Naive B cell (primary cell): ENCODE measurements around the gene EEIG1. TPM values are rescaled to one million over a fixed set of nuclear protein-coding genes. Genes with fewer than 3 reads are reported as not detected.
"Not testable (repeated sequence)": the region's sequence is repeated elsewhere in the genome, so short reads cannot be mapped to it uniquely, and the experiment has no call there.

Experiments used
- ATAC-seq, 2 donors: fragments of 150-1000 bp; cut with Tn5 transposase; 2 replicates each; pipeline ENCODE4 v1.10.0; 2021; ENCODE audit warnings: low read depth in 2 of 2, mild to moderate bottlenecking in 2 of 2, moderate library complexity in 2 of 2
- DNase-seq: peaks from one replicate; pipeline ENCODE4 v3.0.0; 2022
- H3K27ac Mint-ChIP-seq, 6 donors: one replicate each; pipeline ENCODE4 v1.8.0; 2020 to 2022; ENCODE audit warnings: mild to moderate bottlenecking in 6 of 6, mixed read lengths in 6 of 6, moderate library complexity in 5 of 6, inconsistent platforms in 2 of 6
- H3K27me3 Mint-ChIP-seq, 3 donors: one replicate each; pipeline ENCODE4 v1.8.0; 2021 to 2022; ENCODE audit warnings: mixed read lengths in 3 of 3, mild to moderate bottlenecking in 1 of 3
- H3K36me3 Mint-ChIP-seq, 2 donors: one replicate each; pipeline ENCODE4 v1.8.0; 2020 to 2022; ENCODE audit warnings: mixed read lengths in 2 of 2, inconsistent platforms in 1 of 2, mild to moderate bottlenecking in 1 of 2
- H3K4me1 Mint-ChIP-seq, 3 donors: one replicate each; pipeline ENCODE4 v1.8.0; 2020 to 2022; ENCODE audit warnings: mixed read lengths in 3 of 3, inconsistent platforms in 1 of 3, mild to moderate bottlenecking in 1 of 3, moderate library complexity in 1 of 3
- H3K4me3 Mint-ChIP-seq, 8 donors: one replicate each; pipeline ENCODE4 v1.8.0; 2020 to 2022; ENCODE audit warnings: mild to moderate bottlenecking in 8 of 8, mixed read lengths in 8 of 8, moderate library complexity in 8 of 8, inconsistent platforms in 2 of 8
- H3K9me3 Mint-ChIP-seq, 7 donors: one replicate each; pipeline ENCODE4 v1.8.0; 2020 to 2022; ENCODE audit warnings: mixed read lengths in 7 of 7, mild to moderate bottlenecking in 5 of 7, inconsistent platforms in 2 of 7, moderate library complexity in 1 of 7
- polyA plus RNA-seq, 6 donors: library from polyadenylated mRNA; unstranded; fragments of 300-500 nt; fragmentation: Illumina TruSeq; gene quantifications; one replicate each; pipeline ENCODE4 v1.2.3, GENCODE V29; 2021; ENCODE audit warnings: low read depth in 6 of 6

The EEIG1 gene
- polyA plus RNA-seq: 10 to 100 TPM; 12.3 to 36.9 (median 21.6) TPM

DNA sequence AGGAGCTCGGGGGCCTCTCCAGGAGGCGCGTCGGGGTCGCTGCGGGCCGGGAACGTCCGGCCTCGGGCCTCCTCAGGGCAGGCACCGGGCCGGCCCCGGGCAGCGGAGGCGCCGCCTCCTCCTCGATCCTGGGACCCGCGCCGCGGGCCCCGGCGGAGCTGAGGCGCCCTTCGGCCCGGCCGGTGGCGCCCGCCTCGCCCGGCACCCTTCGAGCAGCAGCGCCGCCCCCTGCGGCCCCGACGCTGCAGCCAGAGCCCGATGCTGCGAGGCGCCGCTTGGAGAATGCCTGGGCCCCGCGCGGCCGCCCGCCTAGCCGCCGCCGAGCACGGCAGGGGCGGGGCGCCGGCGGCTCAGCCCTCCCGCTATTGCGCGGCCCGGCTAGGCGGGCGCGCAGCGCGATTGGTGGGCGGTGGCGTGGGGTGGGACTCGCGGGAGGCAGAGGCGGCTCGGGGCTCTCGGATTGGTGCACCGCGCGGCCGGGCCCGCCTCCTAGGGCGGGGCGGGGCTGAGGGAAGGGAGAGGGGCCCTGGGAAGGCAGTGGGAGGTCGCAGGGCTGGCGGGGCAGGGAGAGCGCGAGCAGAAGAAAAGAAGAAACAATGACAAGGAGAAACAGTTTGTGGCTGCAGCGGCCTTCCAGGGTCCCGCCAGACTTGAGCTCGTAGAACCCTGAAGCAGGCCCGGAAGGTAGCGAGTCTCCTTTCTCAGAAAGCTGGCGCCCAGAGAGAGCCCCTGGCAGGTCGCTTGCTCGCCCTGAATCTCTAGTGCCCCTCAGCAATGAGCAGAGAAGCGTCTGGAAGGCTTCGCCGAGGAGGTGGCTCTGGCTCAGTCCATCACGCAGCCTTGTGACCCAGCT, at the start of gene EEIG1:
EEIG1 (minus strand) TSS at position 284 of the 853 bp plus-strand sequence. CDS start 852 bp downstream, outside the sequence.
- ATAC-seq: peak; percentile 73 to 77
- peak within 1 kb of the TSS; percentile 93 to 98 (median 98) for H3K27ac Mint-ChIP-seq
- DNase-seq: peak; percentile 99
- H3K36me3 Mint-ChIP-seq: no peaks in the 10 kb centered on the region
- no peaks in the 10 kb centered on the region for H3K9me3 Mint-ChIP-seq
- peaks cover 45 to 80% (median 71%) of the 10 kb centered on the region in 3 donors for H3K4me1 Mint-ChIP-seq
- peak within 1 kb of the TSS; percentile 92 to 98 (median 96) for H3K4me3 Mint-ChIP-seq
- H3K27me3 Mint-ChIP-seq: no peaks in the 10 kb centered on the region

DNA sequence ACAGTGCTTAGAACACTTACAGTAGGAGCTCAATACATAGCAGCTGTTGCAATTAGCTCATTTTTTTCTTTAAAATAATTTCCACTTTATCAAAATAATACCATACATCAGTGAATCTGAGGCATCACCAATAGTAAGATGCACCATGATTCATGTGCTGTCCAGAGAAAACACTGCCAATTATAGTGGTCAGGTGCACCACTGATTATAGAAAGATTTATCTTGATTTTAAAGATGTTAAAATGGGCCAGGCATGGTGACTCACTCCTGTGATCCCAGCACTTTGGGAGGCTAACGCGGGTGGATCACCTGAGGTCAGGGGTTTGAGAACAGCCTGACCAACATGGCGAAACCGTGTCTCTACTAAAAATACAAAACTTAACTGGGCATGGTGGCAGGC, 46.9 kb upstream of the EEIG1 start:
- H3K9me3 Mint-ChIP-seq: no peaks in the 10 kb centered on the region
- H3K4me3 Mint-ChIP-seq: peak overlapping the region in 5 of 8 donors; percentile 35 to 81 (median 77)
- ATAC-seq: no peak
- no peaks in the 10 kb centered on the region for H3K27me3 Mint-ChIP-seq
- H3K36me3 Mint-ChIP-seq: no peaks in the 10 kb centered on the region
- DNase-seq: no peak
- H3K27ac Mint-ChIP-seq: peak overlapping the region; percentile 88 to 100 (median 100)
- peaks cover 40 to 87% (median 57%) of the 10 kb centered on the region in 3 donors for H3K4me1 Mint-ChIP-seq

DNA sequence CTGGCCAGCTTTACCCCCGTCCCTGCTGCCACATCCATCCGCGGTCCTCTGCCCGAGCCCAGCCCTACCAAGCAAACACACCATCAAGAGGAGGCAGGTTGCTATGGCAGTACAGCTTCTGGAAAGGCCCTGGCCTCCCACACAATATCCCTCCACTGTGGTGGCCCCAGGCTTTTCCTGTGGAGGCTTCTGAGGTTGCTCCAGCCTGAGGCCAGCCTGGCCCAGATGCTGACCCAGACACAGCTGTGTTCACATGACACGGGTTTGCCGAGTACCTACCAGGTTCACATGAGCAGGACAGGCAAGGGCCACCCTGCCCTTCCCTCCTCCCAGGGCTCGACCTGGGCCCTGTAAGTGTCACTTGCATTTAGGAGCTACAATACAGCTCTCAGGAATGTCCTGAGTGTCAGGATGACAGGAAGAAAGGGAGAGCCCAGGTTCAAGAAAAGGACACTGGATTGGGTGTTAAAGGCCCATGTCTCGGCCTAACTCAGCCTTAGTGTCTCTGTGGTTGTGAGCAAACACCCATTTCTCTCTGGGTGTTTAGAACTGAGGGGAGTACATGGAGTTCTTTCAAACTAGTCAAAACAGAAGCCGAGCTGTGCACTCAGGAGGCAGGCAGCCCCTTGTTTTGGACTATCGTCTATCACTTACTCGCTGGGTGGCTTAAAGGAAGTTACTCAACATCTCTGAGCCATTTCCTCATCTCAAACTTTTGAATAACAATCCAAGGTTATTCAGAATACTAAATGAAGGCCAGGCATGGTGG, 46.2 kb upstream of the EEIG1 start:
- Mint-ChIP-seq H3K4me3 (peak overlapping the region; percentile 42 to 89 (median 70)), H3K4me1 (peaks cover 40 to 89% (median 63%) of the 10 kb centered on the region in 3 donors), H3K27me3 (no peaks in the 10 kb centered on the region), H3K36me3 (no peaks in the 10 kb centered on the region), H3K9me3 (no peaks in the 10 kb centered on the region), H3K27ac (peak overlapping the region; percentile 98 to 100 (median 100))
- DNase-seq (no peak), ATAC-seq (no peak)

DNA sequence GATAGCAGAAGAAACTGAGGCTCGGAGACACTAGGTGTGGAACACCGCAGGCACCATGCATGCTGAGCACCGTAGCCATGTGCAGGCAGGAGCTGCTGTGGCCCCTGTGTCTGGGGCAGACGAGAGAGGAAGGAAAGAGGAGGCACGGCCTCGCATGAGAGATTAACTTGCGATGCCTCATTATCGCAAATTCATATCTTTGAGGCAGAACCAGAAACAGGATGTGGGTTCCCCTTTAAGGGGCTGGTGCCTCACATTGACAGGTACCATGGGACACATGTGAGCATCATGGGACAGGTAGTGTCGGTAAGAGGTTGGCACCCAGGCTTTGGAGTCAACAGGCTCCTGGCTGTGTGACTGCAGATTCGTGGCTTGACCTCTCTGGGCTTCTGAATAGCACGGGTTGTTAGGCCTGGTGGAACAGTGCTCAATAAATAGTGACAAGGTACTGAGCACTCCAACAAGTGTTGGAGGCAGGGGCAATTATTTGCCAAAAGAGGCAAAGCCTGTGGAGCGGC, 45.5 kb upstream of the EEIG1 start:
- Mint-ChIP-seq H3K4me3 (peak overlapping the region; percentile 65 to 89 (median 73)), H3K36me3 (no peaks in the 10 kb centered on the region), H3K4me1 (peaks cover 41 to 90% (median 65%) of the 10 kb centered on the region in 3 donors), H3K27me3 (no peaks in the 10 kb centered on the region), H3K27ac (peak overlapping the region; percentile 98 to 100 (median 100)), H3K9me3 (no peaks in the 10 kb centered on the region)
- DNase-seq (peak; percentile 91), ATAC-seq (peak; percentile 87 to 91)

DNA sequence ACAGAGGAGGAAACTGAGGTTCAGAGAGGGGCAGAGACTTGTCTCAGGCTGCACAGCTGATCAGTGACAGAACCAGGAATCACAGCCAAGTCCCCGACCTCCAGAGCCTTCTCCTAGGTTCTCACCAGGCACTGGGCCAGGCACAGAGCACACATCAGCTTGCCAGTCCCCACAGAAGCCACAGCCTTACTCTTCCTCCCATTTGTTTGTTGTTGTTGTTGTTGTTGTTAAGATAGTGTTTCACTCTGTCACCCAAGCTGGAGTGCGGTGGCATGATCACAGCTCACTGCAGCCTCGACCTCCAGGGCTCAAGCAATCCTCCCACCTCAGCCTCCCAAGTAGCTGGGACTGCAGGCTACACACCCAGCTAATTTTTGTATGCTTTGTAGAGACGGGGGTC, 44.9 kb upstream of the EEIG1 start:
- Mint-ChIP-seq H3K27ac (peak overlapping the region; percentile 94 to 100 (median 100)), H3K9me3 (no peaks in the 10 kb centered on the region), H3K4me1 (peaks cover 45 to 90% (median 65%) of the 10 kb centered on the region in 3 donors), H3K27me3 (no peaks in the 10 kb centered on the region), H3K4me3 (peak overlapping the region; percentile 8 to 89 (median 72)), H3K36me3 (no peaks in the 10 kb centered on the region)
- ATAC-seq: no peak
- DNase-seq: no peak

DNA sequence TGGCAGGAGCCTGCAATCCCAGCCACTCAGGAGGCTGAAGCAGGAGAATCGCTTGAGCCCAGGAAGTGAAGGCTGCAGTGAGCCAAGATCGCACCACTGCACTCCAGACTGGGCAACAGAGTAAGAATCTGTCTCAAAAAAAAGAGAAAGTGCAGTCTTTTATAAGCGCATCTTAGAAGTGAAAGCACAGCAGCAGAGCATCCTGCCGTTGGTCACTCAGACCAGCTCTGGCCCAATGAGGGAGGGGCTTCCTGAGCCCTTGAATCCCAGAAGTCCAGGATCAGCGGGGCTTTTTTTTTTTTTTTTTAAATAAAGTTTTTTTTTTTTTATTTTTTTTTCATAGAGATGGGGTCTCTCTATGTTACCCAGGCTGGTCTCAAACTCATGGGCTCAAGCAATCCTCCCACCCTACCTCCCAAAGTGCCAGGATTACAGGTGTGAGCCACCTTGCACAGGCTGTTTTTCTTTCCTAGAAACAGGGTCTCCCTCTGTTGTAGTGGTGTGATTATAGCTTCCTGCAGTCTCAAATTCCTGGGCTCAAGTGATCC, 44.0 kb upstream of the EEIG1 start:
- H3K4me1 Mint-ChIP-seq: peaks cover 45 to 88% (median 66%) of the 10 kb centered on the region in 3 donors
- no peaks in the 10 kb centered on the region for H3K27me3 Mint-ChIP-seq
- H3K36me3 Mint-ChIP-seq: no peaks in the 10 kb centered on the region
- peak overlapping the region in 3 of 8 donors; percentile 29 to 65 (median 32) for H3K4me3 Mint-ChIP-seq
- no peaks in the 10 kb centered on the region for H3K9me3 Mint-ChIP-seq
- DNase-seq: no peak
- H3K27ac Mint-ChIP-seq: peak overlapping the region; percentile 81 to 100 (median 99)
- ATAC-seq: no peak

DNA sequence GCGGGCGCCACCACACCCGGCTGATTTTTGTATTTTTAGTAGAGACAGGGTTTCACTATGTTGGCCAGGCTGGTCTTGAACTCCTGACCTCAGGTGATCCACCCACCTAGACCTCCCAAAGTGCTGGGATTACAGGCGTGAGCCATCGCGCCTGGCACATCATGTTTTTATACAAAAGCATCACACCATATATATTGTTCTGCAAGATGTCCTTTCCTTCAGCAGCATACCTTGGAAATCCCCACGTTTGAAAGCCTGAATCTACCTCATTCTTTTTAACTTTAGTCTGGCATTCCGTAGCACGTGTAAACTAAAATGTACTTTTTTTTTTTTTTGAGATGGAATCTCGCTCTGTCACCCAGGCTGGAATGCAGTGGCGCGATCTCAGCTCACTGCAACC, 42.9 kb upstream of the EEIG1 start:
- Mint-ChIP-seq H3K4me3 (peak overlapping the region in 3 of 8 donors; percentile 16 to 63 (median 20)), H3K27ac (peak overlapping the region; percentile 79 to 100 (median 90)), H3K4me1 (peaks cover 41 to 80% (median 61%) of the 10 kb centered on the region in 3 donors)
- not testable (repeated sequence) for H3K36me3 Mint-ChIP-seq, H3K9me3 Mint-ChIP-seq, DNase-seq, H3K27me3 Mint-ChIP-seq, ATAC-seq

DNA sequence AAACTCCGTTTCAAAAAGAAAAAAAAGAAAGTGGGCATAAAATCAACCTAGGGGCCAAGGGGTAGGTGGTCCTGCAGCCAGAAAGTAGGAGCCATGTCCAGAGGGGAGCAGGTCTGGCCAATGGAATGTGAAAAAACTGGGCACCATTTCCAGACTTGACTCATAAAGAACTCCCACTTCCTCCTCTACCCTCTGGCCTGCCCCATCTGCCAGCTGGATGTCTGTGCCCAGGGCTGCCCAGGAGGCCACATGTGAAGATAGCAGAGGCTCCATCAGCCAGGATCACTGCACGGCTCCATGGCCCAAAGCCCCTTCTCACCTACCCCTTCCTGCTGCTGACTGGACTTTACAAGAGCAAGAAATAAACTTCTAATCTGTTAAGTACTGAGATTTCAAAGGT, 42.1 kb upstream of the EEIG1 start:
- H3K27ac Mint-ChIP-seq: peak overlapping the region in 4 of 6 donors; percentile 44 to 98 (median 90)
- H3K9me3 Mint-ChIP-seq: no peaks in the 10 kb centered on the region
- H3K27me3 Mint-ChIP-seq: no peaks in the 10 kb centered on the region
- H3K36me3 Mint-ChIP-seq: no peaks in the 10 kb centered on the region
- ATAC-seq (no peak), DNase-seq (no peak)
- peak overlapping the region in 1 of 8 donors; percentile 63 for H3K4me3 Mint-ChIP-seq
- peaks cover 39 to 72% (median 58%) of the 10 kb centered on the region in 3 donors for H3K4me1 Mint-ChIP-seq

GRCh38 chr9:128021098-128021497, 40.3 kb upstream of the EEIG1 start:
- no peak for ATAC-seq
- H3K4me1 Mint-ChIP-seq: peaks cover 30 to 57% (median 45%) of the 10 kb centered on the region in 3 donors
- no peak overlapping the region for H3K4me3 Mint-ChIP-seq

GRCh38 chr9:128020692-128021091, 39.9 kb upstream of the EEIG1 start:
- no peaks in the 10 kb centered on the region for H3K27me3 Mint-ChIP-seq
- DNase-seq: no peak
- no peaks in the 10 kb centered on the region for H3K9me3 Mint-ChIP-seq
- H3K27ac Mint-ChIP-seq: peak overlapping the region in 4 of 6 donors; percentile 34 to 91 (median 63)
- peaks cover 26 to 53% (median 41%) of the 10 kb centered on the region in 3 donors for H3K4me1 Mint-ChIP-seq
- no peak for ATAC-seq
- H3K36me3 Mint-ChIP-seq: no peaks in the 10 kb centered on the region
- H3K4me3 Mint-ChIP-seq: no peak overlapping the region

More at GRCh38 chr9:128021098-128021497, 40.3 kb upstream of the EEIG1 start:
- H3K27ac Mint-ChIP-seq: peak overlapping the region; percentile 4 to 91 (median 63)
- no peaks in the 10 kb centered on the region for H3K9me3 Mint-ChIP-seq
- no peak for DNase-seq
- no peaks in the 10 kb centered on the region for H3K27me3 Mint-ChIP-seq
- no peaks in the 10 kb centered on the region for H3K36me3 Mint-ChIP-seq

DNA sequence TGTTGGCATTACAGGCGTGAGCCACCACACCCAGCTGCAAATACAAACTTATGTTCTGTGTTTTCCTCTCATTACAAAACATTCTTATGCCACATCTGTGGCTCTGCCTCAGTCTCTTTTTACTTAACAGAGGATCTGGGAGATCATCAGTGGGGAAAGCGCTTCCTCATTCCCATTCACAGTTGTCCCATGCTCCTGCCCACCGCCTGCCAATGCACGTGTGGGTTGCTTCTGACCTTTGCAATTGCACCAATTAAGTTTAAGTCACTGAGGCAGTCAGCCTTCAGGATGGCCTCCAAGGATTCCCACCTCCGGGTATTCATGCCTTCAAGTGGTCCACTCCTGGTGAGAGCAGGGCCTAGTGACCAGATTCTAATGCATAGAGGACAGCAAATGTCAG, 34.9 kb upstream of the EEIG1 start:
- Mint-ChIP-seq H3K9me3 (no peaks in the 10 kb centered on the region), H3K27me3 (no peaks in the 10 kb centered on the region), H3K4me3 (no peak overlapping the region), H3K27ac (peak overlapping the region in 1 of 6 donors; percentile 32), H3K36me3 (no peaks in the 10 kb centered on the region), H3K4me1 (peaks cover 13 to 22% (median 17%) of the 10 kb centered on the region in 3 donors)
- DNase-seq: no peak
- no peak for ATAC-seq

GRCh38 chr9:128011071-128011817, 30.5 kb upstream of the EEIG1 start:
- peaks cover 0 to 7% (median 4%) of the 10 kb centered on the region in 7 donors for H3K9me3 Mint-ChIP-seq
- peaks cover 38 to 55% (median 41%) of the 10 kb centered on the region in 3 donors for H3K4me1 Mint-ChIP-seq
- peak overlapping the region in 6 of 8 donors; percentile 37 to 64 (median 60) for H3K4me3 Mint-ChIP-seq
- peak overlapping the region in 5 of 6 donors; percentile 76 to 93 (median 84) for H3K27ac Mint-ChIP-seq
- no peaks in the 10 kb centered on the region for H3K27me3 Mint-ChIP-seq
- H3K36me3 Mint-ChIP-seq: peaks cover 0 to 9% of the 10 kb centered on the region in 2 donors
- no peak for DNase-seq
- ATAC-seq: peak; percentile 8 to 20
